H1 (cell line): Measurements from ENCODE around the gene NUDT19. TPM values are rescaled to one million over a fixed set of nuclear protein-coding genes. Genes with fewer than 3 reads are reported as not detected.

ENCODE experiments used
- CTCF ChIA-PET: fragments of 300-600 bp; sonication (Branson Sonifier 250); formaldehyde crosslinking; loops from one replicate; lab custom pipeline; 2021; ENCODE audit not compliant: partially characterized antibody; lab: Charles Lee
- POLR2A ChIA-PET: fragments of 300-600 bp; sonication (Branson Sonifier 250); formaldehyde crosslinking; loops from one replicate; lab custom pipeline; 2021; ENCODE audit warnings: inconsistent platforms; ENCODE audit not compliant: partially characterized antibody; lab: Charles Lee
- DNase-seq, 2 experiments: peaks; one replicate each; pipeline versions ENCODE4 v3.0.0 to v3.0.0-alpha.2; 2010 to 2022; ENCODE audit warnings: low spot score in 2 of 2, low read depth in 1 of 2, mixed read lengths in 1 of 2
- FAIRE-seq: peaks from 2 replicates; lab custom pipeline; 2011; peaks lifted over from hg19 to GRCh38; lab: Jason Lieb, UNC
- H2AFZ ChIP-seq: 2 replicates; pipeline ENCODE4 v1.8.1; 2012; ENCODE audit warnings: low read length, inconsistent platforms
- H2AK5ac ChIP-seq: 2 replicates; pipeline ENCODE4 v1.6.1; 2013; ENCODE audit warnings: low read depth, low read length
- H2BK120ac ChIP-seq: replicated peaks from 2 replicates; pipeline ENCODE3; 2013; ENCODE audit warnings: low read depth, low read length, inconsistent platforms
- H2BK12ac ChIP-seq: 2 replicates; pipeline ENCODE4 v1.6.1; 2013; ENCODE audit warnings: low read depth, low read length
- H2BK15ac ChIP-seq: 2 replicates; pipeline ENCODE4 v1.6.1; 2013; ENCODE audit warnings: low read length
- H2BK20ac ChIP-seq: 2 replicates; pipeline ENCODE4 v1.6.1; 2013; ENCODE audit warnings: low read length
- H2BK5ac ChIP-seq: 2 replicates; pipeline ENCODE4 v1.6.1; 2013; ENCODE audit warnings: low read depth, low read length
- H3K14ac ChIP-seq: 2 replicates; pipeline ENCODE4 v1.6.1; 2013; ENCODE audit warnings: inconsistent platforms; ENCODE audit not compliant: insufficient read length
- H3K18ac ChIP-seq: 2 replicates; pipeline ENCODE4 v1.6.1; 2013; ENCODE audit warnings: low read length; ENCODE audit errors: extremely low read depth
- H3K23ac ChIP-seq: 2 replicates; pipeline ENCODE4 v1.6.1; 2013; ENCODE audit warnings: inconsistent platforms; ENCODE audit not compliant: insufficient read length
- H3K23me2 ChIP-seq: 2 replicates; pipeline ENCODE4 v1.6.1; 2013; ENCODE audit warnings: low read depth, low read length
- H3K27ac ChIP-seq: 2 replicates; pipeline ENCODE4 v1.6.1; 2011; ENCODE audit warnings: low read depth, low read length, inconsistent platforms
- H3K27me3 ChIP-seq, 4 experiments: replicated peaks in 1 of 4; 1 replicate in 1 of 4; 2 replicates in 3 of 4; pipeline versions ENCODE4 v1.6.1 to v1.8.1; 2011 to 2013; ENCODE audit warnings: low read length in 3 of 4, mild to moderate bottlenecking in 3 of 4, inconsistent platforms in 2 of 4, mixed read lengths in 2 of 4, moderate library complexity in 1 of 4; ENCODE audit not compliant: control insufficient read depth in 3 of 4, insufficient read depth in 3 of 4; ENCODE audit errors: extremely low read depth in 1 of 4
- H3K36me3 ChIP-seq, 4 experiments: 2 replicates each; pipeline versions ENCODE4 v1.6.1 to v1.8.1; 2011 to 2013; ENCODE audit warnings: mild to moderate bottlenecking in 4 of 4, low read length in 3 of 4, moderate library complexity in 2 of 4, control low read depth in 1 of 4, inconsistent platforms in 1 of 4; ENCODE audit not compliant: insufficient read depth in 4 of 4, control insufficient read depth in 2 of 4
- H3K4ac ChIP-seq: replicated peaks from 2 replicates; pipeline ENCODE3; 2013; ENCODE audit warnings: low read length, low read depth, mixed read lengths, inconsistent platforms; ENCODE audit not compliant: insufficient read length
- H3K4me1 ChIP-seq, 4 experiments: replicated peaks in 1 of 4; 1 replicate in 1 of 4; 2 replicates in 3 of 4; pipeline versions ENCODE4 v1.6.1 to v1.8.1; 2011 to 2013; ENCODE audit warnings: low read length in 3 of 4, inconsistent platforms in 2 of 4, mixed read lengths in 1 of 4; ENCODE audit not compliant: insufficient read depth in 4 of 4, control insufficient read depth in 3 of 4
- H3K4me2 ChIP-seq, 2 experiments: 2 replicates each; pipeline versions ENCODE4 v1.6.1 to v1.8.1; 2011 to 2013; ENCODE audit warnings: low read depth in 2 of 2, low read length in 2 of 2, control low read depth in 1 of 2, inconsistent platforms in 1 of 2, mild to moderate bottlenecking in 1 of 2; ENCODE audit not compliant: insufficient read depth in 1 of 2
- H3K4me3 ChIP-seq, 4 experiments: fragments of 200-600, 300-600 bp in 1 of 4; sonication (generic), shearing (Covaris generic), sonication (Bioruptor Twin) in 1 of 4; 2 replicates each; pipeline versions ENCODE4 v1.5.1 to v1.8.1; 2011 to 2016; ENCODE audit warnings: low read length in 4 of 4, low read depth in 3 of 4, control low read depth in 2 of 4, inconsistent platforms in 2 of 4, mild to moderate bottlenecking in 2 of 4, mixed read lengths in 1 of 4, moderate library complexity in 1 of 4; ENCODE audit not compliant: insufficient read depth in 2 of 4; ENCODE audit errors: extremely low read depth in 1 of 4
- H3K56ac ChIP-seq: replicated peaks from 2 replicates; pipeline ENCODE3; 2013; ENCODE audit warnings: low read depth, mild to moderate bottlenecking, mixed read lengths, low read length, inconsistent platforms; ENCODE audit not compliant: insufficient read length
- H3K79me1 ChIP-seq: 2 replicates; pipeline ENCODE4 v1.6.1; 2013; ENCODE audit warnings: low read depth, low read length, control low read depth
- H3K79me2 ChIP-seq, 2 experiments: 2 replicates each; pipeline versions ENCODE4 v1.6.1 to v1.8.1; 2012 to 2013; ENCODE audit warnings: low read length in 2 of 2, mild to moderate bottlenecking in 2 of 2, inconsistent platforms in 1 of 2; ENCODE audit not compliant: insufficient read depth in 2 of 2, control insufficient read depth in 1 of 2
- H3K9ac ChIP-seq, 4 experiments: replicated peaks in 1 of 4; 1 replicate in 1 of 4; 2 replicates in 3 of 4; pipeline versions ENCODE4 v1.6.1 to v1.8.1; 2011 to 2013; ENCODE audit warnings: low read depth in 3 of 4, low read length in 3 of 4, control low read depth in 2 of 4, mild to moderate bottlenecking in 2 of 4, moderate library complexity in 2 of 4, inconsistent platforms in 1 of 4; ENCODE audit errors: extremely low read depth in 1 of 4
- H3K9me3 ChIP-seq, 2 experiments: 2 replicates each; pipeline versions ENCODE4 v1.6.1 to v1.8.1; 2012 to 2013; ENCODE audit warnings: mild to moderate bottlenecking in 2 of 2, moderate library complexity in 2 of 2, control low read depth in 1 of 2, inconsistent platforms in 1 of 2, low read depth in 1 of 2, low read length in 1 of 2, mixed read lengths in 1 of 2; ENCODE audit not compliant: insufficient read depth in 2 of 2
- H4K20me1 ChIP-seq, 2 experiments: replicated peaks in 1 of 2; 2 replicates each; pipeline versions ENCODE3 to v1.8.1; 2011 to 2013; ENCODE audit warnings: inconsistent platforms in 2 of 2, low read length in 2 of 2, mild to moderate bottlenecking in 1 of 2; ENCODE audit not compliant: insufficient read depth in 2 of 2, control insufficient read depth in 1 of 2
- H4K5ac ChIP-seq: 2 replicates; pipeline ENCODE4 v1.6.1; 2013; ENCODE audit warnings: low read length, low read depth, mixed read lengths, inconsistent platforms; ENCODE audit not compliant: insufficient read length
- H4K8ac ChIP-seq: 2 replicates; pipeline ENCODE4 v1.8.0; 2013; ENCODE audit warnings: mild to moderate bottlenecking, moderate library complexity, low read length, inconsistent platforms; ENCODE audit not compliant: insufficient read depth; ENCODE audit errors: extremely low read depth
- H4K91ac ChIP-seq: replicated peaks from 2 replicates; pipeline ENCODE3; 2013; ENCODE audit warnings: low read length, mixed read lengths, inconsistent platforms; ENCODE audit not compliant: insufficient read length
- CHD2 ChIP-seq: IDR thresholded peaks from 2 replicates; pipeline ENCODE4 v1.6.1; 2012; ENCODE audit warnings: low read length, improper control_type of control experiment
- CTBP2 ChIP-seq: IDR thresholded peaks from 2 replicates; pipeline ENCODE4 v1.7.0; 2011; ENCODE audit warnings: borderline replicate concordance, mild to moderate bottlenecking, moderate library complexity, mixed read lengths, low read length; ENCODE audit not compliant: insufficient read depth, insufficient read length
- JUN ChIP-seq: IDR thresholded peaks from 2 replicates; pipeline ENCODE4 v1.6.1; 2011; ENCODE audit warnings: low read depth, mild to moderate bottlenecking, improper control_type of control experiment, low read length
- WGBS, 2 experiments: shearing (Covaris generic) in 1 of 2; methylation state at CpG; one replicate each; pipeline versions ENCODE4 v1.1.6 to v1.1.7; 2013 to 2015; ENCODE audit warnings: low lambda C conversion rate in 2 of 2, mixed read lengths in 2 of 2, inconsistent platforms in 1 of 2, low coverage in 1 of 2, missing lambda C conversion rate in 1 of 2; ENCODE audit not compliant: insufficient replicate concordance in 2 of 2, insufficient coverage in 1 of 2, insufficient read length in 1 of 2; ENCODE audit errors: extremely low coverage in 1 of 2, missing lambda C conversion rate in 1 of 2; 5-methylcytosine and 5-hydroxymethylcytosine counted together
- polyA plus RNA-seq, 7 experiments: library from polyadenylated mRNA; depleted of rRNA in 3 of 7; stranded (reverse) in 5 of 7; unstranded in 2 of 7; fragments of >200 nt in 5 of 7; fragments of 200-250 nt in 2 of 7; gene quantifications; 1 replicate in 5 of 7; 2 replicates in 1 of 7; 4 replicates in 1 of 7; pipeline versions ENCODE4 v1.2.1 to v1.2.3, GENCODE V29; 2011 to 2013; ENCODE audit warnings: missing spikeins in 2 of 7, mixed read lengths in 2 of 7
- total RNA-seq: library from RNA; stranded (reverse); fragmentation: NEBNext Ultra II Directional; extraction: Animal tissue kit (Norgen Biotek cat#: 25700); gene quantifications from 2 replicates; pipeline ENCODE4 v1.2.1, GENCODE V29; 2021

Gene NUDT19
- total and polyA plus RNA-seq, 2 of the 8 experiments (the other 6 are each of a cell fraction or from before 2014, with no cell fraction given), result 2.0 to 3.3 TPM

DNA sequence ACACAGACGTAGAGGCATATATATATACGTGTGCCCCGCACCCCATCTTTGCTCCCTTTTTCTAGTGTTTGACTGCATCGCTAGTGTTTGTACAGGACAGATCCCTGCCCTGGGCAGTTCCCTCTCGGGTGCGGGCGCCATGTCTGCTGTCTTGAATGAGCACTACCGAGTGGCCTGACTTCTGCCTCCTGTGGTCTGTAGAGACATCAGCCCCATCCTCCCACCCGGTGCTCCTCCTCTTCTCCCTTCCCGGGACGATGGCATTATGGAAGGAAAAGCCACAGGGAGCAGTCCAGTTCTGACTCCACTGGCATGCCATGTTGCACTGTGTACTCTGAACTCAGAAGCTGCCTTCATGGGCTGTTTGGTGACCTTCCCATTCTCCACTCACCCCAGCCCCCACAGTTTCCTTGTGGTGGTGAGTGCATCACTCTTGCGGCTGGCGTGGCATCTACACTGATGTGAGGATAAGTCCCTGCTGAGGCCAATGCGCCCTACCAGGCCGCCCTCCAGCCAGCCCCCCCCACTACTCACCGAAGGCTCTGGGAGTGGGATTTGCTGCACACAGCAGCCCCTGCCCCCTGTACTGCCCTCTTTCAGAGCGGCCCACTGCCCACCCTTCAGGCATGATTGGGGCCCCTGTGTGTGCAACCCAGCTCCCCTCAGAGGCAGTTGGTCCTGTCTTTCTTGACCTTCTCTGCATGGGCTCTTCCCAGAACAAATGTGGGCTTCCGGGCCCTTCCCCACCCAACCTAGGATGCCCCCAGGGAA is 53.1 kb downstream of the NUDT19 start:
- no peak overlapping the region for H3K27ac ChIP-seq
- no peaks in the 10 kb centered on the region for H3K27me3 ChIP-seq
- no peak overlapping the region for H2BK20ac ChIP-seq
- H3K9me3 ChIP-seq, result no peaks in the 10 kb centered on the region
- H2AFZ ChIP-seq, result no peak overlapping the region
- no peak overlapping the region for H3K14ac ChIP-seq
- H4K91ac ChIP-seq, result no peak overlapping the region
- H2BK5ac ChIP-seq, result no peak overlapping the region
- no peaks in the 10 kb centered on the region for H3K79me2 ChIP-seq
- H2AK5ac ChIP-seq, result no peak overlapping the region
- H2BK15ac ChIP-seq, result no peak overlapping the region
- H2BK120ac ChIP-seq, result no peak overlapping the region
- no peaks in the 10 kb centered on the region; a peak in 1 of 7 replicates for H3K4me1 ChIP-seq
- no peak overlapping the region for H3K9ac ChIP-seq
- no peak overlapping the region for H3K56ac ChIP-seq
- TF ChIP-seq JUN, result no peak
- no peak for TF ChIP-seq CTBP2
- no peak for TF ChIP-seq CHD2
- H3K4ac ChIP-seq, result no peak overlapping the region
- DNase-seq (no peak), FAIRE-seq (no peak)
- no peak overlapping the region for H4K5ac ChIP-seq
- H3K79me1 ChIP-seq, result no peaks in the 10 kb centered on the region
- H3K4me2 ChIP-seq, result no peak overlapping the region
- CTCF ChIA-PET, result no interaction called here
- no peak overlapping the region; the same call in 1 of the 2 replicates for H2BK12ac ChIP-seq
- WGBS, 2 experiments, result 90% methylated on average over 18 of the region's 18 CpGs; no CpG with 5 or more reads in 1 of the 2 experiments
- H4K20me1 ChIP-seq, result no peaks in the 10 kb centered on the region
- H3K18ac ChIP-seq, result no peak overlapping the region
- H3K23ac ChIP-seq, result no peak overlapping the region
- H3K23me2 ChIP-seq, result peaks cover 7% of the 10 kb centered on the region; the same call in 1 of the 2 replicates
- H3K4me3 ChIP-seq, result no peak overlapping the region
- H3K36me3 ChIP-seq, result no peaks in the 10 kb centered on the region
- POLR2A ChIA-PET, result no interaction called here
- H4K8ac ChIP-seq, result no peak overlapping the region
